ENCODE measurements around the gene DHX9. TPM values are rescaled to one million over a fixed set of nuclear protein-coding genes. Genes with fewer than 3 reads are reported as not detected.

The DHX9 gene
- total RNA-seq, 1 experiment from 2014 or later, result 218 TPM

- H3K9me3 Mint-ChIP-seq (ENCODE audit: unreplicated experiment), result no peaks in the 10 kb centered on the region
- DNase-seq, result no peak
- intact Hi-C loops (cut with micrococcal nuclease; ENCODE audit: unreplicated experiment), result no loop called here
- Histone ChIP-seq H3K4me1 (no peaks in the 10 kb centered on the region), H3K27me3 (replicated peaks; ENCODE audit: control insufficient read depth, insufficient read depth, low read length) (no peaks in the 10 kb centered on the region), H3K4me3 (ENCODE audit: low read depth, low read length) (no peak overlapping the region), H3K36me3 (ENCODE audit: control insufficient read depth, insufficient read depth, low read length) (no peaks in the 10 kb centered on the region), H3K9me3 (no peaks in the 10 kb centered on the region)
- H3K4me1 Mint-ChIP-seq (ENCODE audit: low read depth, unreplicated experiment), result no peaks in the 10 kb centered on the region
- BruUV-seq (replicated peaks), result no TSS peak
- TF ChIP-seq CTCF (IDR thresholded peaks at IDR 0.05; ENCODE audit: insufficient read depth in 1 of 2, low read depth in 1 of 2, low read length in 1 of 2, severe bottlenecking in 1 of 2, unreplicated experiment in 1 of 2), result no peak
- no peak overlapping the region for H3K27ac Mint-ChIP-seq (ENCODE audit: unreplicated experiment)
- no peak overlapping the region for H3K4me3 Mint-ChIP-seq (ENCODE audit: unreplicated experiment)
- no peaks in the 10 kb centered on the region for H3K36me3 Mint-ChIP-seq (ENCODE audit: insufficient read depth, unreplicated experiment)
- ChIA-PET CTCF (no interaction called here), POLR2A (no interaction called here)
- no peaks in the 10 kb centered on the region for H3K27me3 Mint-ChIP-seq (ENCODE audit: insufficient read depth, unreplicated experiment)
Observed at GRCh38 chr1:182802006-182802803, 36.9 kb upstream of the DHX9 start.

DNA sequence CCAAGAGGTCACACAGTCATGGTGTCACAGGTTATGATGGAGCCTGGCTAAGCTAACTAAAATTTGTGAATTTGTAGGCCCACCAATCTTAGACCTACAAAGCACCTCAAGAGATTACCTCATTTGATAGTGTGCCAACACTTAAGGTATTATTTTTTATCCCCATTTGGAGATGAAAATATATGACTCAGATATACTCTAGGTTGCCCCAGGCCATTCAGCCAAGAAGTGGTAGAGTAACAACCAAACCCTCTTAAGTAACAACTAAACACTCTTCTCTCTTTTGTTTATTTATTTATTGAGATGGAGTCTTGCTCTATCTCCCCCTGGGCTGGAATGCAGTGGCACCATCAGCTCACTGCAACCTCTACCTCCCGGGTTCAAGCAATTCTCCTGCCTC lies 35.3 kb upstream of the DHX9 start:
- H3K4me1 ChIP-seq, result no peaks in the 10 kb centered on the region
- H3K27me3 ChIP-seq (replicated peaks; ENCODE audit: control insufficient read depth, insufficient read depth, low read length), result no peaks in the 10 kb centered on the region
- intact Hi-C loops (cut with micrococcal nuclease; ENCODE audit: unreplicated experiment), result no loop called here
- H3K4me1 Mint-ChIP-seq (ENCODE audit: low read depth, unreplicated experiment), result no peaks in the 10 kb centered on the region
- H3K9me3 ChIP-seq, result no peaks in the 10 kb centered on the region
- no peaks in the 10 kb centered on the region for H3K36me3 Mint-ChIP-seq (ENCODE audit: insufficient read depth, unreplicated experiment)
- H3K4me3 ChIP-seq (ENCODE audit: low read depth, low read length), result no peak overlapping the region
- no peaks in the 10 kb centered on the region for H3K36me3 ChIP-seq (ENCODE audit: control insufficient read depth, insufficient read depth, low read length)
- no TSS peak for BruUV-seq (replicated peaks)
- H3K27me3 Mint-ChIP-seq (ENCODE audit: insufficient read depth, unreplicated experiment), result no peaks in the 10 kb centered on the region
- H3K4me3 Mint-ChIP-seq (ENCODE audit: unreplicated experiment), result no peak overlapping the region
- TF ChIP-seq CTCF (IDR thresholded peaks at IDR 0.05; ENCODE audit: insufficient read depth in 1 of 2, low read depth in 1 of 2, low read length in 1 of 2, severe bottlenecking in 1 of 2, unreplicated experiment in 1 of 2), result no peak
- ChIA-PET CTCF (no interaction called here), POLR2A (no interaction called here)
- no peak overlapping the region for H3K27ac Mint-ChIP-seq (ENCODE audit: unreplicated experiment)
- no peak for DNase-seq
- no peaks in the 10 kb centered on the region for H3K9me3 Mint-ChIP-seq (ENCODE audit: unreplicated experiment)

DNA sequence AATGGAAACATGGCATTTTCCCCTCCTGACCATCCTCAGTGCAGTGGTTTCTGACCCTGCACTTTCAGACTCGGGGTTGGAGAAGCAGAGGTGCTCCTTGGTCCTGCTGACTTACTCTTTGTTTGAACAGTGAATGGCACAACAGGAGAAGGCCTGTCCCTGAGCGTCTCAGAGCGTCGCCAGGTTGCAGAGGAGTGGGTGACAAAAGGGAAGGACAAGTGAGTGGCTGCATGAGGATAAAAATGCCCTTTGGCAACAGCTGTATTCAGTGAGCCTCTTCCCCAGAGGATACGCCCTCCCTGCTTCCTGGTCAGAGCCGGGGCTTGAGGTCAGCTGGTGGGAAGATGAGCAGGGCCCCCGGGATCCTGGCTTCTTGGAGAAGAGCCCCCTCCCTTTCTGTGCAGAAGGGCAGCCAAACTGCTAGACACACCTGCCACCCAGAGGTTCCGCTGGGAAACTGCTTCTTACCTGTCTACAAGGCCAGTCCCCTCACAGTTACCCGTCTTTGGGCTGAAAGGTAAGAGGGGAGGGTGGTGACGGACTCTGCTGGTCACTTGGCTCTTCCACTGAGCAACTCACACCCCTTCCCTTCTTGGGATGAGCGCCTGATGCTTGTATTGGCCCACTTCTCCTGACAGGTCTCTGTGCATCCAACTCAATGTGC lies 33.0 kb upstream of the DHX9 start:
- H3K9me3 ChIP-seq, result no peaks in the 10 kb centered on the region
- Mint-ChIP-seq H3K4me1 (ENCODE audit: low read depth, unreplicated experiment) (no peaks in the 10 kb centered on the region), H3K27ac (ENCODE audit: unreplicated experiment) (no peak overlapping the region), H3K9me3 (ENCODE audit: unreplicated experiment) (no peaks in the 10 kb centered on the region), H3K27me3 (ENCODE audit: insufficient read depth, unreplicated experiment) (no peaks in the 10 kb centered on the region), H3K36me3 (ENCODE audit: insufficient read depth, unreplicated experiment) (no peaks in the 10 kb centered on the region), H3K4me3 (ENCODE audit: unreplicated experiment) (no peak overlapping the region)
- H3K27me3 ChIP-seq (replicated peaks; ENCODE audit: control insufficient read depth, insufficient read depth, low read length), result no peaks in the 10 kb centered on the region
- no peaks in the 10 kb centered on the region for H3K36me3 ChIP-seq (ENCODE audit: control insufficient read depth, insufficient read depth, low read length)
- no peak overlapping the region for H3K4me3 ChIP-seq (ENCODE audit: low read depth, low read length)
- BruUV-seq (replicated peaks), result no TSS peak
- TF ChIP-seq CTCF (IDR thresholded peaks at IDR 0.05; ENCODE audit: insufficient read depth in 1 of 2, low read depth in 1 of 2, low read length in 1 of 2, severe bottlenecking in 1 of 2, unreplicated experiment in 1 of 2), result peak in 1 of 2 experiments; percentile 38
- peak; percentile 47 to 50 for DNase-seq
- CTCF ChIA-PET, result no interaction called here
- no peaks in the 10 kb centered on the region for H3K4me1 ChIP-seq
- intact Hi-C loops (cut with micrococcal nuclease; ENCODE audit: unreplicated experiment), result loop anchor here (5.0 kb wide), 1 partner anchor 359 kb away; no protein-coding TSS in a partner anchor
- POLR2A ChIA-PET, result no interaction called here
